ENCODE data around the gene BTBD19. TPM values are rescaled to one million over a fixed set of nuclear protein-coding genes. Genes with fewer than 3 reads are reported as not detected.
"Not testable (repeated sequence)": the region's sequence is repeated elsewhere in the genome, so short reads cannot be mapped to it uniquely, and the experiment has no call there.

Gene BTBD19
- total and polyA plus RNA-seq, 2 of the 4 experiments (the other 2 are of a cell fraction) = 0.90 to 17.2 TPM

- peak overlapping the region in 1 of 2 experiments; percentile 16; a peak in 1 of 4 replicates for H4K8ac ChIP-seq (ENCODE audit: low read depth in 2 of 2, low read length in 2 of 2)
- TF ChIP-seq POLR2A (IDR thresholded peaks at IDR 0.05; ENCODE audit: low read depth, low read length) (no peak), MXI1 (IDR thresholded peaks at IDR 0.05; ENCODE audit: borderline replicate concordance, low read depth, low read length) (no peak), CTCF (conservative IDR thresholded peaks at IDR 0.05; ENCODE audit: low read depth, low read length) (no peak)
- H3K9me3 ChIP-seq (ENCODE audit: control insufficient read depth, insufficient read depth, low read length) = no peaks in the 10 kb centered on the region
- peaks cover 48% of the 10 kb centered on the region for H3K4me1 ChIP-seq (ENCODE audit: control insufficient read depth, insufficient read depth, low read length)
- H3K4ac ChIP-seq (ENCODE audit: low read depth, low read length) = peak overlapping the region; percentile 81; the same call in 1 of the 2 replicates
- DNase-seq = no peak
- H3K36me3 ChIP-seq (ENCODE audit: control insufficient read depth, insufficient read depth, low read length) = peaks cover 1% of the 10 kb centered on the region; the same call in 1 of the 2 replicates
- H3K23ac ChIP-seq (ENCODE audit: low read depth, low read length) = no peak overlapping the region
- no peak overlapping the region for H4K5ac ChIP-seq (ENCODE audit: low read depth, low read length)
- peak overlapping the region; percentile 96 for H2AK9ac ChIP-seq (replicated peaks; ENCODE audit: low read depth, low read length, poor library complexity)
- no peak overlapping the region for H2BK20ac ChIP-seq (ENCODE audit: low read depth, low read length)
- intact Hi-C loops (cut with micrococcal nuclease) (no loop called here), in situ Hi-C loops (cut with MboI; ENCODE audit: low sequenced_read_pairs) (no loop called here), dilution Hi-C loops (cut with HindIII; ENCODE audit: low sequenced_read_pairs, unreplicated experiment) (no loop called here)
- H4K20me1 ChIP-seq (ENCODE audit: insufficient read depth, low read length) = no peaks in the 10 kb centered on the region
- no peak overlapping the region for H3K9ac ChIP-seq (ENCODE audit: low read depth, low read length)
- CTCF ChIA-PET = interaction anchor here (1.1 kb wide), 1 partner anchor 20 kb away, joined by 3 read pairs; no protein-coding TSS in a partner anchor
- no peaks in the 10 kb centered on the region for H3K27me3 ChIP-seq (ENCODE audit: control insufficient read depth, insufficient read depth, low read length)
- no peak overlapping the region for H3K56ac ChIP-seq (ENCODE audit: extremely low read depth, insufficient read depth, low read length)
- BruUV-seq (replicated peaks) = no TSS peak
- WGBS, 2 experiments (ENCODE audit: extremely low coverage in 2 of 2, insufficient read length in 1 of 2) = 65% methylated on average over 27 of the region's 48 CpGs; no CpG with 5 or more reads in 1 of the 2 experiments
- H2BK120ac ChIP-seq (ENCODE audit: low read depth, low read length) = no peak overlapping the region; the same call in 1 of the 2 replicates
- H3K14ac ChIP-seq (replicated peaks; ENCODE audit: low read depth, low read length) = no peak overlapping the region
- POLR2A ChIA-PET (ENCODE audit: unreplicated experiment) = interaction anchor here (0.6 kb wide), 2 partner anchors 8 to 11 kb away, joined by 5 to 6 read pairs; no protein-coding TSS in a partner anchor
- no peak overlapping the region for H3K4me2 ChIP-seq (ENCODE audit: low read depth, low read length)
- no peak overlapping the region for H3K18ac ChIP-seq (ENCODE audit: low read depth, low read length)
- H4K91ac ChIP-seq (ENCODE audit: insufficient read depth, low read depth, low read length) = no peak overlapping the region; the same call in 1 of the 2 replicates
- peaks cover 19 to 55% of the 10 kb centered on the region in 2 experiments for H3K79me1 ChIP-seq (ENCODE audit: low read depth in 1 of 2, low read length in 2 of 2)
- no peak overlapping the region for H2BK15ac ChIP-seq (ENCODE audit: low read depth, low read length)
- peak overlapping the region; percentile 87 for H2AFZ ChIP-seq (replicated peaks; ENCODE audit: low read length, poor library complexity)
- H3K4me3 ChIP-seq (ENCODE audit: insufficient read depth, low read depth, low read length) = no peak overlapping the region
- peak overlapping the region; percentile 24; the same call in 1 of the 2 replicates for H2AK5ac ChIP-seq (ENCODE audit: low read depth, low read length)
- H3K9me1 ChIP-seq (ENCODE audit: insufficient read depth, low read length) = peaks cover 29% of the 10 kb centered on the region
- no peak overlapping the region; the same call in 1 of the 2 replicates for H3K27ac ChIP-seq (ENCODE audit: insufficient read depth, low read length)
- ATAC-seq (ENCODE audit: low read depth) = no peak
- H2BK5ac ChIP-seq (ENCODE audit: low read depth, low read length, poor library complexity, severe bottlenecking) = no peak overlapping the region
Measured at GRCh38 chr1:44812822-44813543, 4.7 kb downstream of the BTBD19 start.

GRCh38 chr1:44815926-44816325, 7.6 kb downstream of the BTBD19 start:
- H2AK5ac ChIP-seq (ENCODE audit: low read depth, low read length); H3K9ac ChIP-seq (ENCODE audit: low read depth, low read length); ATAC-seq (ENCODE audit: low read depth); H3K27me3 ChIP-seq (ENCODE audit: control insufficient read depth, insufficient read depth, low read length); H4K5ac ChIP-seq (ENCODE audit: low read depth, low read length); H3K4me2 ChIP-seq (ENCODE audit: low read depth, low read length); H2BK5ac ChIP-seq (ENCODE audit: low read depth, low read length, poor library complexity, severe bottlenecking); intact Hi-C loops (cut with micrococcal nuclease); dilution Hi-C loops (cut with HindIII; ENCODE audit: low sequenced_read_pairs, unreplicated experiment); H3K18ac ChIP-seq (ENCODE audit: low read depth, low read length); H3K27ac ChIP-seq (ENCODE audit: insufficient read depth, low read length); BruUV-seq (replicated peaks); H3K23ac ChIP-seq (ENCODE audit: low read depth, low read length); H4K20me1 ChIP-seq (ENCODE audit: insufficient read depth, low read length); H2AK9ac ChIP-seq (replicated peaks; ENCODE audit: low read depth, low read length, poor library complexity); H2BK20ac ChIP-seq (ENCODE audit: low read depth, low read length); H2AFZ ChIP-seq (replicated peaks; ENCODE audit: low read length, poor library complexity); in situ Hi-C loops (cut with MboI; ENCODE audit: low sequenced_read_pairs); H3K14ac ChIP-seq (replicated peaks; ENCODE audit: low read depth, low read length); H3K56ac ChIP-seq (ENCODE audit: extremely low read depth, insufficient read depth, low read length); H3K36me3 ChIP-seq (ENCODE audit: control insufficient read depth, insufficient read depth, low read length); H3K4me3 ChIP-seq (ENCODE audit: insufficient read depth, low read depth, low read length); H4K91ac ChIP-seq (ENCODE audit: insufficient read depth, low read depth, low read length); H2BK15ac ChIP-seq (ENCODE audit: low read depth, low read length); H3K9me3 ChIP-seq (ENCODE audit: control insufficient read depth, insufficient read depth, low read length); POLR2A ChIA-PET (ENCODE audit: unreplicated experiment); H4K8ac ChIP-seq (ENCODE audit: low read depth in 2 of 2, low read length in 2 of 2); DNase-seq; H2BK120ac ChIP-seq (ENCODE audit: low read depth, low read length): not testable (repeated sequence)
- WGBS, 2 experiments (ENCODE audit: extremely low coverage in 2 of 2, insufficient read length in 1 of 2) = no CpG with 5 or more reads among the region's 9 CpGs
- CTCF ChIA-PET = interaction anchor here (1.2 kb wide), 1 partner anchor 23 kb away, joined by 3 read pairs; no protein-coding TSS in a partner anchor
- H3K79me1 ChIP-seq (ENCODE audit: low read depth in 1 of 2, low read length in 2 of 2) = peaks cover 2 to 27% of the 10 kb centered on the region in 2 experiments; a peak in 2 of 4 replicates
- peaks cover 11% of the 10 kb centered on the region for H3K9me1 ChIP-seq (ENCODE audit: insufficient read depth, low read length)
- H3K4me1 ChIP-seq (ENCODE audit: control insufficient read depth, insufficient read depth, low read length) = peaks cover 22% of the 10 kb centered on the region
- H3K4ac ChIP-seq (ENCODE audit: low read depth, low read length) = peak overlapping the region; percentile 43; the same call in 1 of the 2 replicates

Measured in IMR-90 (cell line).